Fibroblast of peridontal ligament (primary cell): ENCODE data around the gene ZNF17.

Experiments used
- DNase-seq: peaks from one replicate; pipeline ENCODE4 v3.0.0-alpha.2; 2010; ENCODE audit errors: extremely low read depth

Gene ZNF17

DNA sequence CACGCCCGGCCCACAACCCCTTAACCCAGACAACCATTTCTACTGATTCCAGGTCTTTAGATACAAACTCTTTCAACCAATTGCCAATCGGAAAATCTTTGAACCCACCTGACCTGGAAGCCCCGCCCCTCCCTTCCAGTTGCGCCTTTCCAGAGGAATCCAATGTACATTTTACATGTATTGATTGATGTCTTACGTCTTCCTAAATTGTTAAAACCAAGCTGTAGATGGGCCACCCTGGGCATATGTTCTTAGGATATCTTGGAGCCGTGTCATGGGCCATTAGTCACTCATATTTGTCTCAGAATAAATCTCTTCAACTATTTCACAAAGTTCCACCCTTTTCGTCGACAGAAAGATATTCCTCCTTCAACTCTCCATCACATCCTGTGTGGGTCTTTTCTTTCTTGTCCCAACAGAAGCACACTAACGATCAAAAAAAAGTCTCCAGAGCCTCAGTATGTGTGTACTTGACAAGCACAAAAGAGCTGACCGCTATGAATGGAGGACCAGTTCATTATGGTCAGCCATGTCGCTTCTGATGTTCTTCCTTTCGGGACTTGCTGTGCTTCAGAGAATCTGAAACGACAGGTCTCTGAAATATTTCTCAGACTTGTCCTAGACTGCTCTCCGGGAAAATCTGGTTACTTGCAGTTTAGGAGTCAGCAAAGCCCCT lies 23.6 kb downstream of the ZNF17 start:
- no peak for DNase-seq

DNA sequence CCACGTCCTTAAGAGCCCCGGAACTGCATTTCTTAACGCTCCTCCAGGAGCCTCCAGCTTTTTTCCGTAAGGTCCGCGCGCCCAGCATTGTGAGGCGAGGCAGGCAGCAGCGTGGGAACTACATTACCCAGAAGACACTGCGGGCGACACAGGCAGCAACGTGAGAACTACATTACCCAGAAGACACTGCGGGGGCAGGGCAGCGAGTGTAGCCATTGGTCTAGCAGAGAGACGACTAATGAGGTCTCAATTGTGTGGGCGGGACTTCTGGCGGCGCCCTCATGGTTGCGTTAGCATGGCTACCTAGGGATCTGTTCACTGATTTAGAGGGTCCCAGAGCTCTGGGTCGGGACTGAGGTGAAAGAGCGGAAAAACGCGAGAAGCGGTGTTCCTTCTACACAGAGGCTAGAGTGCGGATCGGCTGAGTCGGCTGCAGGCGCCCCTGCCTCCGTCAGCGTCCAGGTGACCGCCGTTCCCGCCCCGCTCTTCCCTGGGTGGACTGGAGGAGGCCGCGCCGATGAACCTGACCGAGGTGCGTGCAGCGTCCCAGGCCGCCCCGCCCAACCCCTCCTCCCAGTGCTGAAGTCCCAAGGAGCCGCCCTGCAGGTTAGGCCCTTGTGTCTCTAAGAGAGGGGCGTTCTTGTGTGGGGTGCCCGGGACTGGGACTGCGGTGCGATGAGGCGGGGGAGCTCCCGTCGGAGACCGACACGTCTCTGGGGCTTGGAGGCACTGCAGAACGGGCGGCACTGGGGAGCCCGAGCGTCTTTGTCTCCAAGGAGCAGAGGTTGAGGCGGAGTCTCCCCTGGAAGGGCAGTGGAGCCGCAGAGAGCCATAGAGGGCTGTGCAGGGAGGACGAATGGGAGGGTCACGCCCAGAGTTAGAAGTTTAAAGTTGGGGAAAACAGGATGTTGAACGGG lies 24.4 kb downstream of the ZNF17 start, which contains the start of gene ZNF749:
ZNF749 (plus strand) TSS at position 264 of the 917 bp plus-strand sequence; CDS start at position 518, 254 bp downstream.
- peak; percentile 97 for DNase-seq

DNA sequence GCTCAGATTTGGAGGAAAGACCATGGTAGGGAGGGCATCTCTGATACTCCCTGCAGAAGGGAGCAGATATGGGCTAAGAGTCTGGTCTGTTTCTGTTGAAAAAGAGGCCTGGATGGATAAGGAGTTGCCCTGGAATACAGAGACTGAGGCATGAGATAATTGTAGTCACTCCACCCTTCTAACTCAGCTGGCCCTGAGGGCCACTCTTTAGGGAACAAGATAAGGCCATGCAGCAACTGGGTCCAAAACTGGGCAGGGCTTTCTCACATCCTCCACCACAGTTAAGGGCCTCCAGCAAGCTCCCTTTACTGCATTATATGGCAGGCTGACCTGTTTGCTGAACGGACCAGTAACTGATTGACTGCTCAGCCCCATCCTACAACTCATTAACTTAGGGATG lies 25.5 kb downstream of the ZNF17 start:
- no peak for DNase-seq

DNA sequence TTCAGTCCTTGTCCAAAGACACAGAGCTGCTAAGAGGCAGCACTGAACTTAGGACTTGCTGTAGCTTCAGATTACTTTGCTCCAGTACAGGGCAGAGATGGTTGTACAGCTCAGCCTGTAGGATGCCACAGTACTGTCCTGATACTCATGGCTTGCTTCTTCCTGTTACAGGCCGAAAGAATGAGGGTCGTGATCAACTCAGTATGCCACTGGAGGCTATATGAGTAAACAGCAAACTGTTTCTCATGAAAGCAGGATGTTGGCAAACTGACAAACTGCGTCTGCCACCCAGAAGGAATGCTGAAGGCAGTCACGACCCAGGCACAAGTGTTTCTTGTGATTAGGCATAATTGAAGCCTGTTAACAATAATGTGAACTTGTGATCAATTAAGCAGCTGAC lies 27.0 kb downstream of the ZNF17 start:
- DNase-seq = no peak

DNA sequence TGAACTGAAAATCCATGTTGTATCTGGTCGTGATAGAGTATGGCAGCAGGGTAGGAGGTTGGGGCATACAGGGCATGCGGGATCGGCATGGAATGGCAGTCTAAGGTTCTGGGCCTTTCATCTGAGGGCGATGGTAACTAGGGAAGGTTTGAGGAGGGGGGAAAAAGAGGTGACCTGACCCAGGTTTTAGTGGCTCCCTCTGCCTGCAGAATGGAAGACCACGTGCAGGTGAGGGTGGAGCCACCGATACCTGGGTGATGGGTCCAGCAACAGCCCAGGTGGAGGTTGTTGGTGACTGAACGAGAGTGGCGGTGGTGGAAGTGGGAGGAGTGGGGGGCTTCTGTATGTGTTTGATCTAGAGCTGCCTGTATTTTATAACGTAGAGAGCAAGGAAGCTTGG lies 28.0 kb downstream of the ZNF17 start:
- DNase-seq = no peak

DNA sequence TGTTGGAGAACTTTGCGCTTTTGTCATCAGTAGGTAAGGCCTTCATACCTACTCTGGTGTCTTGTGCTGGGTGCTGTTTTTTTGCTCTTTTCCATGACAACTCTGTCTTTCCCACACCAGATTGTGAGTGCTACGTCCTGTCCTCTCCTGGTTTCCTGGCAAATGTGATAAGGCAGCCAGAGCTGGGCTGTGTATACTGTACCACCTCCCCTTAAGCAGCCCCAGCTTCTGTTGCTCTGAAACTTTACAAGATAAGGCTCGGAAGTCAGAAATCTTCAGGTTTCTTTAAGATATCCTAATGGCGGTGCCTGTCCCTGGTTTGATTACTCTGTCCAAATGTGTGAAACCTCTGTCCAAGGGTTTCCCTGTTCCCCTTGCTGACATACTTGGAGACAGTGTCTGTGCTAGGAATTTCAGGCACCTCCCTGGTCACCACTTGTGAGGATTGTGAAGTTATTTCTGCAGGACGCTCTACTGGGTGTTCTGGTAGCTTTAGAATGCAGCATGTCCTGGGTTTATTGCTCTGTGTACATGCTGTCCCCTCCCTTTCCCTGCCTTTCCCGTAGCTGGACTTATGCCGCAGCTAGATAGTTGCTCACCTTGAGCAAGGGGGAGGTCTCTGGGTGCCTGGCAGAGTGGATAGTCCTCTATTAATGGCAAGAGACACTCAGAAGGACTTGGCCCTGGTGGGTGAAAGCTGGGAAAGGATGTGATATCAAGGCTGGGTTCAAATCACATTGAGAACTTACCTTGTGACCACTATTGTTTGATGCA lies 31.2 kb downstream of the ZNF17 start:
- DNase-seq = no peak

DNA sequence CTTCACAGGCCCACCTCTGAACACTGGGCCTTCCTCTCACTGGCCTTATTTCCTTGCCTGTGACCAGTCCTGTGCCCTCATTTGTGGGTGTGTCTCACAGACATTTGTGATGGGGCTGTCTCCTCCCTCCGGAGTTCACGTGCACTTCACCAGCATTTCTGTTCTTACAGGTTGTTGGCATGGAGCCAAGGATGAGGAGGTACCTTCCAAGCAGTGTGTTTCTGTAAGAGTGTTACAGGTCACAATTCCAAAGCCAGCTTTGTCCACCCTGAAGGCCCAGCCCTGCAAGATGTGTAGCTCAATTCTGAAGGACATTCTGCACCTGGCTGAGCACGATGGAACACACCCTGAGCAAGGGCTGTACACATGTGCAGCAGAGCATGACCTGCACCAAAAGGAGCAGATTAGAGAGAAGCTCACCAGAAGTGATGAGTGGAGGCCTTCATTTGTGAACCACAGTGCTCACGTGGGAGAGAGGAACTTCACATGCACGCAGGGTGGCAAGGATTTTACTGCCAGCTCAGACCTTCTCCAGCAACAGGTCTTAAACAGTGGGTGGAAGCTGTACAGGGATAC lies 32.2 kb downstream of the ZNF17 start:
- no peak for DNase-seq

DNA sequence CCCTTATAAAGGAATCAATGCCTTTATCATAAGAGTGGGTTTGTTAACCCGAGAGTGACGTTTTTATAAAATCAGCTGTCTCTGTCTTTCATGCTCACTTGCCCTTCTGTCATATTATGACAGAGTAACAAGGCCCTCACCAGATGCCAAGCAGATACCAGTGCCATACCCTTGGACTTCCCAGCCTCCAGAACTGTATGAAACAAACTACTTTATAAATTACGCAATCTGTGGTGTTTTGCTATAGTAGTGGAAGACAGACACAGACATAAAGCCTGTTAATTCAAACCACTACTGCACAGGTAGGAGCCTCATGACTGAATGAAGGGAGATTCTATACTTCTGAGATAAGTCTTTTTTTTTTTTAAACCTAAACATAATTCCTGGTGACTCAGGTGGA lies 41.3 kb downstream of the ZNF17 start:
- DNase-seq = no peak

DNA sequence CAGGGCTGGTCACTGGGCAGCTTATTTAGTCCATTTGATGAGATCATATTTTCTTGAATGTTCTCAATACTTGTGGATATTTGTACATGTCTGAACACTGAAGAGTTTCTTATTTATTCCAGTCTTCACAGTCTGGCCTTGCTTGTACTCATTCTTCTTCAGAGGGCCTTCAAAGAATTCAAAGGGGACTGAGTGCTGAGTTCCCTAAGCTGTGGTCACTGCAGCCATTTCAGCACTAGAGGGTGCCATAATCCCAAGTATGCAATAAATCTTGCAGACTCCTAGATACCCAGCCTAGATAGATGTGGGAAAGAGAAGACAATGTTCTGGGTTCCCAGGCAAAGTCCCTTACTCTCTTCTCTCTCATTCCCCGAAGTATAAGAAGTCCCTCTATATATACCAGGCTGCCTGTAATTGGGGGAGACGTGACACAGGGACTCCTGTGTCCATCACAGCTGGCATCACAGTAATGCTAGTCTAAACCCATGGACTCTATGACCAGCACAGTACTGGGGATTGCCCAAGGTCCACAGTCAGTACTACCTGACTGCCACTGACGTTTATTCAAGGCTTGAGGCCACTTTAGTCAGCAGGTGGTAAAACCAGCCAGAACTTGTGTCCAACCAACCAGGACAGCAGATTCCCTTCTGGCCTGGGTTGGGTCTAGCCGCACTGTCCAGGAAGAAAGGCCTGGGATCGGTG lies 54.9 kb downstream of the ZNF17 start:
- DNase-seq = peak; percentile 29

DNA sequence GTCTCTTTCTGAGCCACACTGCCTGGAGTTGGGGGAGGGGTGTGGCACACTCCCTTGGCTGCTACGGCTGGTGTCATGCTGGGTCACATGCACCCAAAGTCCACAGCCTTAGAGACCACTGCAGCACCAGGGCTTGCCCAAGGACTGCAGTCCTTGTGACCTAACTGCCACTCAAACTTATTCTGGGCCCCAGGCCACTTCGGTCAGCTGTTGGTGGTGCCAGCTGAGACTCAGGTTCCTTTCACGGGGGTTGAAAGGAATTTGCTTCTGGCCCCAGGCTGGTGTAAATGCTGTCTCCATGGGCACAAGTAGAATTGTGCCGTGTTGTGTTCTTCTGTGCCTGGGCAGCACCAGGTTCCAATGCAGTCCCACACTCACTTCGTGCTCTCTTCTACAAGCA lies 55.5 kb downstream of the ZNF17 start:
- DNase-seq = no peak
